Measurements from ENCODE around the gene RUNX2.

GRCh38 chr6:45611491-45611890 lies 283.4 kb downstream of the RUNX2 start:
- TF ChIP-seq CTCF (IDR thresholded peaks at IDR 0.05) (no peak), POLR2AphosphoS5 (IDR thresholded peaks at IDR 0.05) (peak in 1 of 3 donors; percentile 13), EP300 (IDR thresholded peaks at IDR 0.05; ENCODE audit: low read depth) (no peak), POLR2A (IDR thresholded peaks at IDR 0.05) (no peak)
